DMS153 treated with DMSO at 0.1 percent for 48 hours (cell line): Measurements from ENCODE around the gene PPP2CA.
"Not testable (repeated sequence)": the region's sequence is repeated elsewhere in the genome, so short reads cannot be mapped to it uniquely, and the experiment has no call there.

Experiments
- DNase-seq: peaks from one replicate; lab custom pipeline; 2025; ENCODE audit not compliant: unreplicated experiment; lab: John Stamatoyannopoulos, UW

PPP2CA gene

DNA sequence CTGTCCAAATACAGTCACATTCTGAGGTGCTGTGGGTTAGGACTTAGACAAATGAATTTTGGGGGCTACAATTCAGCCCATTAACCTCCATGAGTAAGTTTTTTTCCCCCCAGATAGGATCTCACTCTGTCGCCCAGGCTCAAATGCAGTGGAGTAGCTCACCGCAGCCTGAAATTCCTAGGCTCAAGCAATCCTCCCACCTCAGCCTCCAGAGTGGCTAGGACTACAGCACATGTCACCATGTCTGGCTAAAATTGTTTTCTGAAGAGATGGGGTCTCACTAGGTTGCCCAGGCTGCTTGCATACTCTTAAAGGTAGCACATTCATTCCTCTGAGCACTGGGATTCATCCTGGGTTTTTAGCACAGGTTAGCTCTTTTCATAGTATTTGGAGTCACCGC lies 22.2 kb downstream of the PPP2CA start:
- no peak for DNase-seq

DNA sequence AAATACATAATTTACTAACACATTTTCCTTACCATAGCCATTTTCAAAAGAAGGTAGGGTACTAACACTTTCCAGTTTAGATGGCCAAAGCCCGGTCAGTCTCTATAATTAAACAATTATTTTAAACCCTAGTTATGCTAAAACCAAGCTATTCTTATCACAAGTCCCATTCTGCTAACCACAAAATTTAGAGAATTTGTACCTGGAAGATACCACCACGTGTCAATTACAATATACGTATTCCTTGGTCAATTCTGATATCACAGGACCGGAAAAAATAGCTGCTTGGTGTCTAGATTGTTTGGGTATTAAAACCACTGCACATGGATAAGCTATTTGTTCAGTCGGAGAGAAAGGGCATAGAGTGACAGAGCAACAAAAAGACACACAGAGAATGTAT lies 30.2 kb downstream of the PPP2CA start:
- no peak for DNase-seq

DNA sequence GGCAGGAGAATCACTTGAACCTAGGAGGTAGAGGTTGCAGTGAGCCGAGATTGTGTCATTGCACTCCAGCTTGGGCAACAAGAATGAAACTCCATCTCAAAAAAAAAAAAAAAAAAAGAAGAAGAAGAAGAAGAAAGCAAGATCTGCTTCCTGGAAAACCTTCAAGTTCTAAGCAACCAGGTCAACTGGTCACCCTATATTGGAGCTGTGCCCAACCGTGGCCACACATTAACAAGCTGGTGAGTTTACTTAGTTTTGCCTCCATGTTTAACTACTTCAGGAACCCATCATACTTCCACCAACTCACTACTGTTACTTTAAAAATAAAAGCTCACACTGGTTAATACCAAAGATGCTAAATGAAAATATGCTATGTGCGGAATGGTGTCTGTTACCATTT lies 36.8 kb downstream of the PPP2CA start:
- no peak for DNase-seq

DNA sequence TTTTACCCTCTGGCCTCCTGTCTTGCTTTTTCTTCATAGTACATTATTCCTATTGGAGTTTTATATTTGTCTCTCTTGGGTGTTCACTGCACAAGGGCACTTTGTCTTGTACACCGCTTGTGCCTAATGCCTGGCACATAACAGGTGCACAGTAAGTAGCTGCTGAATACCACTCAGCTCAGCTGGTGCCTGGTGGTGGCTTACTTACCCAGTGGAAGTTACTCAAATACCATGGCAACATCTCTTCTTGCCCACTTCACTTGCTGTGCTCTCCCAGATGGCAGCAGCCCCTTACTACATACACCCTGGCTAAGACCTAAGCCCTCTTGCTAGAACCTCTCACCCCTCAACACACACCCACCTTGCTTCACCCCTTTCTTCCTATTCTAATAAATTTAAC lies 37.8 kb downstream of the PPP2CA start:
- DNase-seq = no peak

DNA sequence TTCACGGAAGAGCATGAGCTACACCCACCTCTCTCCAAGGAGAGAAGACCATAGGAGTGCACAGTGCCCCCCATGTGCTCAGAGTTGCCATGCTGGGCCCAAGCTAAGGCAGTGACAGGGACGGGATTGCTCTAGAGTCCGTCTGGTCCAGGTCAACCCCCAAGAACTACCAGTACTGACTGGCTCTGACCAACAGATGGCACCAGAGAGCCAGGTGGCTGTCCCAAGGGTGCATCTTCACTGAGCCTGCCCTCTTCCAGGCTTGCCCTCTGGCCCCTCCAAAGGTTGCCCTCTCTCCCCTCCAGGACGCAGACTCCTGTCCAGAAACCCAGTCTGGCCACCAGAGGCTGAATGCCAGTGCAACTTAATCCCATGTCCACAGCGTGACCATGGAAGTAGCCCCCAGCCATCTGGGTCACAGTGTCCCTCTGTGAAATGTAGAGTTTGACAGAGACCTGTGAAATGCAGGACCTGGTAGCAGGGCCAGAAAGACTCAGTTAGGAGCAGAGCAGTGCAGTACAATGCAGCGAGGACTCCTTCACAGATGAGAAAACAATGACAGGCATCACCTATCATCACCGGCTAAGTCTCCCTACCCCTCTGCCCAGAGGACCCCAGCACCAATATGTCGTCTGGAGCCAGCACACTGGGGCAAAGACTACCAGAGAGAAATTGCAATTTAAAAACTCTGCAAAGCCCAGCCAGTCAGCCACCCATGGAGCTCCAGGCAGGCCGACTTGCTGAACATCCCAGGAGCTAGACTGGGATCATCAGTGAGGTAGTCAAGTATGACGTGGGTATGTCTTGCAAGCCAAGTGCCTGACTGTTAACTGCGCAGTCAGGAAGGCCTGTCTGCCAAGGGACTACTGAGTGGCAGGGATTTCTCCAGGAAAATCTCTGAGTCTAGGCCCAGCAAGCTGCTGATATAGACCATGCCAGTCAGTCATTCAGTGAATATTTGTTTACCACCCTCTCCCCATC lies 41.4 kb downstream of the PPP2CA start:
- DNase-seq = no peak

DNA sequence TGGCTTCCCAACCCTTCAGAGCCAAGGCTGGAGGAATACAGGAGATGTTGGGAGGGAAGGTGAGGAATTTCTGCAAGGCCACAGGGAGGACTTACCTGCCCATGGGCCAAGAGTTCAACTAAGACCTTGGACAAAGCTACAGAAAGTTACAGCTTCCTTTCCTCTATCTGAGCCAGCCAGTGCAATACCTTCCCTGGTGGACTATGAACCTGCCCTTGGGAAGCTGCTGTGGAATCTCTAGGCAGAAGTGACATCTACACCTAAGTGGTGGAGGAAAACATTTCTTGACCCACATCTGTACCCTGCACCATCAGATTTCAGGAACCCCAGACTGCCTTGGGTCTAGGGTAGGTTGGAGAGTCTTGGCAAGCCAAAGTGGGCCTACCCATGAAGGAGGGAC lies 42.4 kb downstream of the PPP2CA start:
- no peak for DNase-seq

DNA sequence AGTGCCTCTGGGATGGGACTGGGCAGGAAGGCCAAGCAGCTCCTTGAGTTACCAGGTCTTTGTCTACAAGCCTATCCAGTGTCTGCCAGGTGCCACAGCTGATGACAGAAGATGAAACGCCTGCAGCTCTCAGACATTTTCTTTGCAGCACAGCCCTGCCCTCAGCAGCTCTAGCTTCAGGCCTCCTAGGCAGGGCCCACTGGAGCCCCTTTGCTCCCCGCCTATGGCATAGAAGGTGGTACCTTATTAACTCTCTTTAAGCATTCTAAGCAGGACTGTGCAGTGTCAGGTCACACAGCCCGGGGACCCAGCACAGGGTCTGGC lies 47.8 kb downstream of the PPP2CA start:
- no peak for DNase-seq

DNA sequence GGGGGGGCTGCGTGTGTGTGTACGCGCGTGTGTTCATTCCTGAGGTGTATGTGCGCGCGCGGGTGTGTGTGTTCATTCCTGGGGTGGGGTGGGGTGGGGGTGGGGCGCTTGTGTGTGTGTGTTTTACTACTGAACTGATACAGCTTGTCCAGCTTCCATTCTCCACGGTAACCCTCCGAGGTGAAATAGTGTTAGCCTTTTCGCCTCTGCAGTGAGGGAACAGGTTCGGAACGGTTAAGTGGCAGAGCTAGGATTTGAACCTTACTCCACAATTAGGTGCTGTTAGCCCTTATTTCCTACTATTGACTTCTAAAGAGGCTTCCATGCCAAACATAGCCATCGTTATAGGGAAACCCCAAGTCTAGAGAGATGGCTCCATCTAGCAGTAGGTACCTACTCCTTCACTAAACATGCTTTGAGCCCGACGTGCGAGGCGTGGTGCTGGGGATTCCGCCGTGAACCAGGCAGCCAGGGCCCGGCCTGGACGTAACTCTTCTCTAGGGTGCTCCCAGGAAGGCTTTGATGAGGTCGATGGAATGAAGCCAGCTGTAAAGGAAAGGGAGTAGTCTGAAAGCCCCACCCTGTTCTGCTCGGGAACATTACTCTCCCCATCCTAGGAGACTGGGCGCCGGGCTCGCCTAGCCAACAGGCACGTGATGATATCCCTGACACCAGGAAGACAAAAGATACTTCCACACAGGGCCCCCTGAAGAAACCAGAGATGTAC lies 48.3 kb downstream of the PPP2CA start:
- DNase-seq = no peak

DNA sequence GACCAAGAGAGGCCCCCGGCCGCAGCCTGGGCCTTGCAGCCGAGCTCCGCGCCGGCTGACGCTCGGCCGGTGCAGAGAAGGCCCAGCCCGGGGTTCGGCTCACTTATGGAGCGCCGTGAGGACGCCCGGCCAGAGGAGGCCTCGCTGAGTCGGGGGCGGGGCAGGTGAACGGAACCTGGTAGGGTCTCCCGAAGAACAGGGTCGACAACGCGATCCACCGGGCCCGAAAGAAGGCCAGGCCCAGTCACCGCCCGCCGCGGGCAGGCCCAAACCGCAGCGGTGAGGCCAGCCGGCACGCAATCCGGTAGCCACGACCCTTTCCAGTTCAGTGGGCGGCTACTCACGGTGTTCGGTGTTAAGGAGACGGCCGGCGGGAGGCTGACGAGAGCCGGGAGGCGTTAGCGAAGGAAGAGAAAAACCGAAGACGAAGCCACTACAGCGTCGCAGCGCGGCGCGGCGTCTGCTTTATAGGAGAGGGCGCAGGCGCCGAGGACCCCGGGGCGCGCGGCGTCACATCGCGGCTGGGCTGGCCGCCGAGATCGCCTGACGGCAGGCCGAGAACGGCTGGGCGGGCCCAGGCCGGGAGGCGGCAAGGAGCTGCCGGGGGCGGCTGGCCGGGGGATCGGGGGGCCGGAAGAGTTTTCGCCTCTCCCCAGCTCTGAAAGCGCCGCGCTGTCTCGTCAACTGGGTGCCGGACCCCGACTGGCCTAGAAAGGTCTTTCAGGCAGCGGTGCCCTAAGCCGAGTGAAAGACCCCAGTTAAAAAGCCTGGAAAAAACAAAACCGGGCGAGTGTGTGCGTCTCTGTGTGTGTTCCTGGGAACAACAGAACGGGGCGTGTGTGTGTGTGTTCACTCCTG lies 49.1 kb downstream of the PPP2CA start, which contains the start of gene SKP1:
Gene SKP1 (minus strand): TSS at position 440 of the 858 bp plus-strand sequence. CDS start 2,928 bp downstream, outside the sequence.
- peak; percentile 19 for DNase-seq

DNA sequence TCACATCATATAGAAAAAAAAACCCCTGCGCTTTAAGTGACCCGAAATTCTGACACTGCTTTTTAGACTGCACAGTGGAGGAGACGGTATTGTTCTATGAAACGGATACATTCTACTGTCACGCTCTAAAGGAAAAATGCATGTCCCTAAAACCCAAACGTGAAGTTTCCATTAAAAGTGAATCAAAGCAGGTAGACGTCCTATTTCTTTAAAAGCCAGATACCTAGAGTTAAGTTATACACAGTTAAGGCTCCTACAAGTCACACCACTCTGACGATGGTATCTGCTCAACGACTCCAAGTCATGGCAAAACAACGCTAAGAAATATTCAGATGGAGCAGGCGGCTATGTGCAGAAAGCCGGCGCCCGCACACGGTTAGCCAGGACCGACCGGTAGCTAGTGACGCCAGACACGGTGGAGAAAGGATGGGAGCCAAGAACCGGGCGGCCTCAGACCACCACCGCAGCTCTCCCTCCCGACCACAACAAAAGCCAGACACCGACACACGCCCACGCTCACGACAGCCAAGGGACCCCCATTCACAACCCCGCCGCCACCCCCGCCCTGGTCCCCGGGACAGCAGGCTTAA lies 49.9 kb downstream of the PPP2CA start:
- no peak for DNase-seq

DNA sequence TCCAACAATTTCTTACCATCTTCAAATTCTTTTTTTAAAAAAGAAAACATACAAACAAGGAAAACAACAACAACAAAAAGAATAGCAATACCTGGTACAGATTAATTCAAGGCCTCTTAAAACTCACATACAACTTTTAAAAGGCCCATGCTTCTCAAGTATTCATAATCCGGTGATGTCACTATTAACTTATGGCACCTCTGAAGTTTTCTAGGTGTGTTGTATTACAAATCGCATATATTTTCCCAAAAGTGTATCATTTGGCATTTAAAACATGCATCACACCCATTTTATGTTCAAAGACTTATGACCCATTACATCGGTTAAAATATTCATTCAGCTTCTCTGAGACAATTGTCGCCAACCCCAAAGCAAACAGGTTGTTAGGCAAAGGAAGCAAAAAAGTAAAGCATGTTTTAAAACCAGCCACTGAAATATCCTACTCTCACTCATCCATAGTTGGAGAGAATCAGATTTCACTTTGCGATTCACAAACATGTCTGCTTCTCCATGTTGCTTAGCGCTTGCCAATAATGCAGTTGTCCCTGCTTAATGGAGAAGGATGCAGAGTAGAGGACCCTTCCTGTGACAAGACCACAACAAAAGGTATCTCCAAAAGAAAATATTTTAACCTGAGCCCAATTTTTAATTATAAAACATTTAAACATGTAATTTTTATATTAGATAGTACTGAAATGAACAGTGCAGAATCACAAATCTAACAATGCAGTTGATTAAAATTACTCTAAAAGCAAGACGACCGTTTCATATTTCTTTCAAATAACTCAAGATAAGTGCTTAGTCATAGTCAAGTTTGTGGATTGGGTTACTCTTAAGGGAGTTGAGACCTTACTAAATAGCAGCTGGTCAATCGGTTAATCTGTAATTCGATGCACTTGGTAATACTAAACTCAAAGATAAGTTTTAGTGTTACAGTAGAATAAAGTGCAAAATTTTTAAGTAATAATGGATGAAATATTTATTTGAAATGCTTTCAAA lies 50.7 kb downstream of the PPP2CA start:
- no peak for DNase-seq

DNA sequence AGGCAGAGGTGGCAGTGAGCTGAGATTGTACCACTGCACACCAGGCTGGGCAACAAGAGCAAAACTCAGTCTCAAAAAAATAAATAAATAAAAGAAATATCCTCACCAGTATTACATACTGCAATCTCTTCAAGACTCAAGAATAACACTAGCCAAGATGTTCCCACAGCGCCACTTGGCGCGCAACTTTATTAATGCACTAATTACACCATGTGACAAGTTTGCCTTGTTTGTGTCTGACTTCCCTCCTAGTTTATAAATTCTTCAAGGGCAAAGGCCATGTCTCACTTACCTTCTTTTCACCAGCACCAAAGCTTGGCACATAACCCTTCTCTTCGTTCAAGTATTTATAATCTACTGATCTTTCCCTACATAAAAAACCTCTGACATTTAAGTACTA lies 53.9 kb downstream of the PPP2CA start:
- DNase-seq = no peak

DNA sequence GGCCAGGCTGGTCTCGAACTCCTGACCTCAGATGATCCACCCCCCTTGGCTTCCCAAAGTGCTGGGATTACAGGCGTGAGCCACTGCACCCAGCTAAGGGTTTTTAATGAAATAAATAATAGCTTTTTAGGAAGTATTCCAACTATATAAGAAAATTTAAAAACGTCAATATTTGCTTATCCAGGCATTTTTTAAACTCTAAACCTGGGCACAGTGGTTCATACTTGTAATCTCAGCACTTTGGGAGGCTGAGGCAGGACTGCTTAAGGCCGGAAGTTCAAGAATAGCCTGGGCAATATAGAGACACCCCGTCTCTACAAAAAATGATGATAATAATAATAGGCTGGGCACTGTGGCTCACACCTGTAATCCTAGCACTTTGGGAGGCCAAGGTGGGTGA lies 63.3 kb downstream of the PPP2CA start:
- DNase-seq = no peak

DNA sequence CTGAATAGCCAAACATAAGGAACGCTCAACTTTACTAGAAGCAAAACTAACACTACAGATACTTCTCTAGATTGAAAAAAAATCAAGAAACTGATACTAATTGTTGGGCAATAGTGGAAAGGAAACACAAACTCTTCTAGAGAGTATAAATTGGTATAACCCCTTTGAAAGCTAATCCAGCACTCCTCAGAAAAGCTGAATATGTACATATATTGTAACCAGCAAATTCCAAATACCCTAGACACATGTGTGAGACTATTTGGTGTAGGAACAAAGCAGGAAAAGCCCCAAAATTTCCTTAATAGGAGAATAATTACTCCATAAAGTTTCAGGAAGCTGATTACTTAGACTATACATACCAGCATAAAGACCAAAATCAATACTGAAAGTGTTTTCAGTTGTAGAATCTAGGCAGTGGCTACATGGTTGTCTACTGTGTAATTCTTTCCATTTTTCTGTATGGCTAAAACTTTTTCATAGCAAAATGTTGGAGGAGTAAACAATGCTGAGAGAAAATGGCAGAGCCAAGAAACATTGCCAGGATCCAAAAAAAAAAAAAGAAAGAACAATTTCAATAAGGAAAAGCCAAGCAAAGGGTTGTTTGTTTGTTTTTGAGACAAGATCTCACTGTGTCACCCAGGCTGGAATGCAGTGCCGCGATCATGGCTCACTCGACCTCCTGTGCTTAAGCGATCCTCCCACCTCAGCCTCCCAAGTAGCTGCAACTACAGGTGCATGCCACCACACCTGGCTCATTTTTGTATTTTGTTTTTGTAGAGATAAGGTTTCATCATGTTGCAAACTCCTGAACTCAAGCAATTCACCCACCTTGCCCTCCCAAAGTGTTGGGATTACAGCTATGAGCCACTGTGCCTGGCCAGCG lies 64.1 kb downstream of the PPP2CA start:
- DNase-seq = no peak

DNA sequence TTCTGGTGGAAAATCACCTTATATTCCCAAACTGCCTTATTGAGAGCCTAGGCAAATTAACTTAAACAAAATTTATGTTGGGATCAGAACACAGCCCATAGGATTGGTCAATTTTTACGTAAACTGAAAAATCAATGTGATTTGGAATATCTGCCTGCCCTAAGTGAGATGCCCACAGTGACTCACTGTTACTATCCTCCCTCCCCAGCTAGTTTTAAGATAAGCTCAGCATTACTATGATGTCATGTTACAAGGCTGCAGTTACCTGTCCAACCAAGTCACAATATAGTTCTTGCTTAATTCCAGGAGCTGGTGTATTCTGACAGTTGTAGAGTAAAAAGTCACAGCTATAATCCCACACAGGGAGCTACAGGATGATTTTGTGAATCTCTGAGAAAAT lies 72.2 kb downstream of the PPP2CA start:
- DNase-seq = no peak

DNA sequence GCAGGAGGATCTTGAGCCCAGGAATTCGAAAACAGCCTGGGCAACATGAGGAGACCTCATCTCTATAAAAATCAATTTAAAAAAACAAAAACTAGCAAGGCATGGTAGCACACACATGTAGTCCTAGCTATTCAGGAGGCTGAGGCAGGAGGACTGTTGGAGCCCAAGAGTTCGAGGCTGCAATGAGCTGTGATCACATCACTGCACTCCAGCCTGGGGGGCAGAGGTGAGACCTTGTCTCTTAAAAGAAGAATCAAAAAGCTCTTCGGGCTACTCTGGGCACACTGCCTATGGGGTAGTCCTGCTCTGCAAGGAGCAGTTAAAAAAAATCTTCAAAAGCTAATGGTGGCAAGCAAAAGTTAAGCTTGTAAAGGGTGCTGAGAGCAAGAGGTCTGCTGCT lies 72.6 kb downstream of the PPP2CA start:
- DNase-seq = no peak

DNA sequence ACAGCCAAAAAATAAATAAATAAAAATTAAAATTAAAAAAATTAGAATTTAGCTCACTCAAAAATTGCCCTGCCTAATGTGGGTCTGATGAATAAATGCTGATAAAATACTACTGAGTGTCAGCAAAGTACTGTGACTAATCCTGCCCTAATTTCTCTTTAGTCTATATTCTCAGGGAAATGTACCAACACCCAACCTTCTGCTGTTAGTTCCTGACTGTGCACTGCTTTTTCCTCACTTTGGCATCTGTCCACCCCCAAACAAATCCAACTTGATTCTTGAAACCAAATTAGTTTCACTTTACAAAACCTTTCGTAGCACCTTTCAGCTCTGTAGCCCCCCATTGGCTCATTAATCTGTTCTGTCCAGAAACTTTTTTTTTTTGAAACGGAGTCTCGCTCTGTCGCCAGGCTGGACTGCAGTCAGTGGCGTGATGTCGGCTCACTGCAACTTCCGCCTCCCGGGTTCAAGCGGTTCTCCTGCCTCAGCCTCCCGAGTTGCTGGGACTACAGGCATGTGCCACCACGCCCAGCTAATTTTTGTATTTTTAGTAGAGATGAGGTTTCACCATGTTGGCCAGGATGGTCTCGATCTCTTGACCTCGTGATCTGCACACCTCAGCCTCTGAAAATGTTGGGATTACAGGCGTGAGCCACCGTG lies 73.6 kb downstream of the PPP2CA start:
- not testable (repeated sequence) for DNase-seq

DNA sequence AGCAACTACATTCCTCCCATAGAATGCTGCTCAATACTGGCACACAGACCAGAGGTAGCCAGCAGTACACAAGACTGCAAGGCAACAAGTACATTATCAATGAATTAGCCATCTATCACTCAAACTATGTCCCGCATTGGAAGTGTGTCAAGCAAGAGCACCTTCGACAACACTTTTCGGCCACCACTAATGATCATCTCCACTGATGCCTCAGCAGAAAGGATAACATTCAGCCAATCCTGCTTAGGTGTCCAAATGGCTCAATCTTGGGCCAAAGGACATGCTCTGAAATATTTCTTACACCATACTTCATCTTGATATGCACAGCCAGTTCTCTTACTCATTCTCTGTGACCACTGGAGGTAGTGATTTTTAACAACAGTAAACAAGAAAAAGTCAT lies 74.2 kb downstream of the PPP2CA start:
- DNase-seq = no peak
